Measurements from ENCODE around the gene COL4A1.

GRCh38 chr13:110215606-110216005 is 91.4 kb downstream of the COL4A1 start:
- TF ChIP-seq REST (IDR thresholded peaks at IDR 0.05; ENCODE audit: insufficient read depth in 1 of 2, low read depth in 2 of 2, low read length in 2 of 2) (no peak), POLR2AphosphoS5 (IDR thresholded peaks at IDR 0.05; ENCODE audit: low read depth, low read length) (no peak), TAF1 (IDR thresholded peaks at IDR 0.05; ENCODE audit: borderline replicate concordance, insufficient read depth, low read length) (no peak), FOXP2 (optimal IDR thresholded peaks at IDR 0.05; ENCODE audit: borderline replicate concordance, extremely low read depth, extremely low read length, insufficient read depth) (no peak), SIN3A (IDR thresholded peaks at IDR 0.05; ENCODE audit: borderline replicate concordance, insufficient read depth, low read length) (no peak)
